Central memory CD8-positive, alpha-beta T cell (primary cell): Measurements from ENCODE around the gene FGB.

Source experiments
- ATAC-seq: fragments of 150-1000 bp; cut with Tn5 transposase; replicated peaks from 2 replicates; pipeline ENCODE4 v1.10.0; 2022; ENCODE audit warnings: mild to moderate bottlenecking, moderate FRiP score, moderate number of reproducible peaks; ENCODE audit not compliant: poor library complexity, severe bottlenecking; ENCODE audit errors: extremely low read depth
- DNase-seq, 2 donors: peaks; one replicate each; pipeline ENCODE4 v3.0.0; 2021; ENCODE audit warnings: low spot score in 2 of 2
- H3K27ac Mint-ChIP-seq: one replicate; pipeline ENCODE4 v1.8.0; 2022; ENCODE audit warnings: low read depth, mild to moderate bottlenecking, moderate library complexity, mixed read lengths
- H3K27me3 Mint-ChIP-seq: one replicate; pipeline ENCODE4 v1.8.0; 2022; ENCODE audit warnings: mixed read lengths
- H3K36me3 Mint-ChIP-seq: one replicate; pipeline ENCODE4 v1.8.0; 2022; ENCODE audit warnings: mild to moderate bottlenecking, moderate library complexity, mixed read lengths; ENCODE audit not compliant: insufficient read depth
- H3K4me1 Mint-ChIP-seq: one replicate; pipeline ENCODE4 v1.8.0; 2022; ENCODE audit warnings: mixed read lengths
- H3K4me3 Mint-ChIP-seq: one replicate; pipeline ENCODE4 v1.8.0; 2022; ENCODE audit warnings: mild to moderate bottlenecking, moderate library complexity, mixed read lengths
- H3K9me3 Mint-ChIP-seq: one replicate; pipeline ENCODE4 v1.8.0; 2022; ENCODE audit warnings: mixed read lengths

FGB gene

DNA sequence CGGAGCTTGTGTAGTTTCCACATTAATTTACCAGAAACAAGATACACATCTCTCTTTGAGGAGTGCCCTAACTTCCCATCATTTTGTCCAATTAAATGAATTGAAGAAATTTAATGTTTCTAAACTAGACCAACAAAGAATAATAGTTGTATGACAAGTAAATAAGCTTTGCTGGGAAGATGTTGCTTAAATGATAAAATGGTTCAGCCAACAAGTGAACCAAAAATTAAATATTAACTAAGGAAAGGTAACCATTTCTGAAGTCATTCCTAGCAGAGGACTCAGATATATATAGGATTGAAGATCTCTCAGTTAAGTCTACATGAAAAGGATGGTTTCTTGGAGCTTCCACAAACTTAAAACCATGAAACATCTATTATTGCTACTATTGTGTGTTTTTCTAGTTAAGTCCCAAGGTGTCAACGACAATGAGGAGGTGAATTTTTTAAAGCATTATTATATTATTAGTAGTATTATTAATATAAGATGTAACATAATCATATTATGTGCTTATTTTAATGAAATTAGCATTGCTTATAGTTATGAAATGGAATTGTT lies at the start of gene FGB:
Gene FGB (plus strand): TSS at position 315 of the 558 bp plus-strand sequence. CDS start 8 bp downstream, at position 323.
- ATAC-seq (no peak), DNase-seq (no peak)
- Mint-ChIP-seq H3K27me3 (peaks cover 35% of the 10 kb centered on the region), H3K9me3 (no peaks in the 10 kb centered on the region), H3K4me1 (no peaks in the 10 kb centered on the region), H3K27ac (no peak within 1 kb of the TSS), H3K36me3 (no peaks in the 10 kb centered on the region), H3K4me3 (no peak within 1 kb of the TSS)

DNA sequence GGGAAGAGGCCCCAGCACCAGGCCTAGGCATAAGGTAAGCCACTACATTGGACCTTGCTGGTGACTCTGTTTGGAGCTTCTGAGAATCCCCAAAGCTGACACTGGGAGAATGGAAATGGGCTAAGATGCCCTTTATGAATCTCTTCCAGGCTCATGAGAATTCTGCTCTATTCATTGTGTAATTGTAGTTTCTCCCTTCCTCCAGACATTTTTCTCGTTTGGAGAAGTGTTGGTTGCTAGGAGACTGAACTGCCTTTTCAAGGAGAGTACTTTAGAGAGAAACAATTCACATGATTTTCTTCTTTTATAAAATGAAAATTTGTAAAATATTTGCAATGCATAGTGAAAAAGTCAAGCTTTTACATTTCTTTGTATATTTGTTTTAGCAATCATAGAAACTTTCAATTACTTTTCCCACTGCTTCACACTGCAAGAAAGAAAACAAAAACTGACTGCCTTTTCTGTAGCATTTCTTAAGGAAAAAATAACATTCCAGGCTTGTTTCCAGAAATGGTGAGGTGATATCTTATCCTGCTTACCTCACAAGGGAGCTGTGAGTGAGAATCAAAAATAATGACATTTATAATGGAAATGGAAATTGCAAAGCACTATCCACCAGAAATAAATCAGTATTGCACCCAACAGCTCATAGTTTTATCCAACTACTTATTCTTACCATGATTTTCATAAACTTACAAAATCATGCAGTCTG lies 46.3 kb upstream of the FGB start:
- Mint-ChIP-seq H3K36me3 (no peaks in the 10 kb centered on the region), H3K4me1 (no peaks in the 10 kb centered on the region), H3K27ac (no peak overlapping the region), H3K27me3 (peaks cover 78% of the 10 kb centered on the region), H3K9me3 (no peaks in the 10 kb centered on the region), H3K4me3 (no peak overlapping the region)
- DNase-seq (no peak), ATAC-seq (no peak)

DNA sequence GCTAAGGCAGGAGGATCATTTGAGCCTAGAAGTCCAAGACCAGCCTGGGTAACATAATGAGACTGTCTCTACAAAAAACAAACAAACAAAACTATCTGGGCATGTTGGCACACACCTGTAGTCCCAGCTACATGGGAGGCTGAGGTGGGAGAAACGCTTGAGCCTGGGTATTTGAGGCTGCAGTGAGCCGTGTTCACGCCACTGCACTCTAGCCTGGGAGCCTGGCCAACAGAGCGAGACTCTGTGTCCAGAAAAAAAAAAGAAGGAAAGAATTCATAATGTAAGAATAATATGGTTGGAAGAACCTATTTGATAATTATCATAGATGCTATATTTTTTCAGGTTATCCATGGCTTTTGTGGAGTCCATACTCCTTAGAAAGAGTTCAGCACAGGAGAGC lies 45.2 kb upstream of the FGB start:
- Mint-ChIP-seq H3K9me3 (no peaks in the 10 kb centered on the region), H3K27ac (no peak overlapping the region), H3K36me3 (no peaks in the 10 kb centered on the region), H3K27me3 (peaks cover 76% of the 10 kb centered on the region), H3K4me1 (no peaks in the 10 kb centered on the region), H3K4me3 (no peak overlapping the region)
- no peak for DNase-seq
- ATAC-seq = no peak

DNA sequence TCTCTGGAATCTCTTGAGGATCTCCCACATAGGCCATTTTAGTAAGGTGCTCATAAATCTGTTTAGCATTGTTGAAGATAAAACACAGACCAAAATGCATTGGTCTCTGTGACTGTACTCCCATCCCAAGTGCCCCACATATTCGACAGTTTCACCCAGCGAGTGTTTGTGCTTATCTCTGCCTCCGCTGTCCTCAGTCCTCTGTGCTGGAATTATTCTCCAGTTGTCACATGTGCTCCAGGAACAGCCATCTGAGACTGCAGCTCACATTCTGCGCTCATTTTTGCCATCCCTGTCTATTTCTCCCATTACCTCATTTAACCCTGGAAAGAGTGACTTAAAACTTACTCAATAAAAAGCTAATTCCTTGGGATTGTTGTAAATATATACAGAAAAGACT lies 43.6 kb upstream of the FGB start:
- H3K36me3 Mint-ChIP-seq = no peaks in the 10 kb centered on the region
- ATAC-seq (no peak), DNase-seq (no peak)
- no peaks in the 10 kb centered on the region for H3K9me3 Mint-ChIP-seq
- no peaks in the 10 kb centered on the region for H3K4me1 Mint-ChIP-seq
- H3K27me3 Mint-ChIP-seq = peaks cover 72% of the 10 kb centered on the region
- H3K27ac Mint-ChIP-seq = no peak overlapping the region
- no peak overlapping the region for H3K4me3 Mint-ChIP-seq

DNA sequence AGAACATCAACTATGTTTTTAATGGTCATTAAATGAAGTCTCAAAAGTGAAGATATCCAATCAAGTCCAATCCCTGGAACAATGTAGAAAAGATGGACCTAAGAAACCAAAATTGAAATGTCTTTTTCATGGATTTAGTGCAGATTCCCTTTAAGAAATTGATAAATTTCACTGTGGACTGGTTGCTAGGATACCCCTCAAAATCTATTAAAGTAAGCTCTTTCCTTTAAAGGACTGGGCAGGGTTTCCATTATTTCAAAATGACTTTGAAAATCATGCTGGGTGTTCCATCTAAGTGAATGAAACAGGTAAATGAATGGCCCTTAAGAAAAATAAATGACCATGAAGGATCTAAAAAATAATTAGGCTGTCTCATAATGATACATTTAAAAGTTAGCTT lies 41.2 kb upstream of the FGB start:
- H3K27ac Mint-ChIP-seq = no peak overlapping the region
- no peaks in the 10 kb centered on the region for H3K4me1 Mint-ChIP-seq
- no peak for DNase-seq
- peaks cover 78% of the 10 kb centered on the region for H3K27me3 Mint-ChIP-seq
- no peak for ATAC-seq
- no peak overlapping the region for H3K4me3 Mint-ChIP-seq
- H3K36me3 Mint-ChIP-seq = no peaks in the 10 kb centered on the region
- H3K9me3 Mint-ChIP-seq = no peaks in the 10 kb centered on the region

DNA sequence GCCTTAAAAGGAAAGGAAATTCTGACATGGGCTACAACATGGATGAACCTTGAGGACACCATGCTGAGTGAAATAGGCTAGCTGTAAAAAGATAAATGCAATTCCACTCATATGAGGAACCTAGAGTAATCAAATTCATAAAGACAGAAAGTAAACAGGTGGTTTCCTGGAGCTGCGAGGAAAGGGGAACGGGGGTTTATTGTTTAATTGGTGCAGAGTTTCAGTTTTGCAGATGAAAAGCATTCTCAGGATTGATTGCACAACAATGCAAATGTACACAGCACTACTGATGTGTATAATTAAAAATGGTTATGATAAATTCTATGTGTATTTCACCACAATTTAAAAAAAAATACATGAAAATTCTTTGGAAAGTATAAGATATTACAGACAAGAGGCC lies 36.7 kb upstream of the FGB start:
- no peak overlapping the region for H3K4me3 Mint-ChIP-seq
- H3K4me1 Mint-ChIP-seq = no peaks in the 10 kb centered on the region
- H3K27ac Mint-ChIP-seq = no peak overlapping the region
- ATAC-seq (no peak), DNase-seq (no peak)
- H3K27me3 Mint-ChIP-seq = peaks cover 55% of the 10 kb centered on the region
- no peaks in the 10 kb centered on the region for H3K36me3 Mint-ChIP-seq
- H3K9me3 Mint-ChIP-seq = no peaks in the 10 kb centered on the region

DNA sequence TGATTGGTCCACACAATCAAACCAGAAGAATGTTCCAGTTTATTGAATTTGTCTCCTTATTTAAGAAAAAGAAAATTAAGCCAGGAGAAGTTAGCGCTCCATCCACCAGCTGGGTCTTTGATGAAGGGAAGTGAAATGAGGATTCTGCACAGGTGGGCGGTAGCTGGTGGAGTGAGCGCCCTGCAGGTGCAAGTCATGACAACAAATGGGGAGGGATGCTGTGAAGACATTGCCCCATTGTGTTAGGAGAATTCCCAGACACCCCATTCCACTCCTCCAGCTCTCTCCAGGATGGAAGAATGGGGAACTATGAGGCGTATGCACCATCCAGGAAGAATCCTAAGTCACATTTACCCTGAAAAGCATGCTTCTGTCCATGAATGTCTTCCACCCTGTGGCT lies 35.5 kb upstream of the FGB start:
- DNase-seq (no peak), ATAC-seq (no peak)
- Mint-ChIP-seq H3K36me3 (no peaks in the 10 kb centered on the region), H3K4me1 (no peaks in the 10 kb centered on the region), H3K9me3 (no peaks in the 10 kb centered on the region), H3K27me3 (peaks cover 49% of the 10 kb centered on the region), H3K27ac (no peak overlapping the region), H3K4me3 (no peak overlapping the region)

DNA sequence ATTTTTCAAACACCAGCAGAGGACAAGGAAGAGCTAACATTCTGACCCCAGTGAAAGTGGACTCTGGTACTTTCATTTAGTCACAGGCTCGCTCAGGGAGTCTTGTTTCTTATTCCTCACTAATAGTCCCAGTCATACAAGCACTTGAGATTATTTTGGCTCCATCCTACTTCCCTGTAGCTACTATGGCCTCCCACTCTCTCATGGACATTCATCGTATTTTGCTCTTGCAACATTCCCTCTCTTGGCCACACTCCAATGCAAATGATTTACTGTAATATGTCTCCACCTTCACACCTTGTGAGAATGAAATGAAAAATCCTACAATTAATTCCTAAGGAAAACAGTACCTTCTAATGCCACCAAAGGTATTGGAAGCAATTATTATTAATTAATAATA lies 33.9 kb upstream of the FGB start:
- H3K27ac Mint-ChIP-seq = no peak overlapping the region
- no peak for DNase-seq
- no peak overlapping the region for H3K4me3 Mint-ChIP-seq
- peaks cover 36% of the 10 kb centered on the region for H3K27me3 Mint-ChIP-seq
- no peak for ATAC-seq
- H3K4me1 Mint-ChIP-seq = no peaks in the 10 kb centered on the region
- H3K36me3 Mint-ChIP-seq = no peaks in the 10 kb centered on the region
- no peaks in the 10 kb centered on the region for H3K9me3 Mint-ChIP-seq

DNA sequence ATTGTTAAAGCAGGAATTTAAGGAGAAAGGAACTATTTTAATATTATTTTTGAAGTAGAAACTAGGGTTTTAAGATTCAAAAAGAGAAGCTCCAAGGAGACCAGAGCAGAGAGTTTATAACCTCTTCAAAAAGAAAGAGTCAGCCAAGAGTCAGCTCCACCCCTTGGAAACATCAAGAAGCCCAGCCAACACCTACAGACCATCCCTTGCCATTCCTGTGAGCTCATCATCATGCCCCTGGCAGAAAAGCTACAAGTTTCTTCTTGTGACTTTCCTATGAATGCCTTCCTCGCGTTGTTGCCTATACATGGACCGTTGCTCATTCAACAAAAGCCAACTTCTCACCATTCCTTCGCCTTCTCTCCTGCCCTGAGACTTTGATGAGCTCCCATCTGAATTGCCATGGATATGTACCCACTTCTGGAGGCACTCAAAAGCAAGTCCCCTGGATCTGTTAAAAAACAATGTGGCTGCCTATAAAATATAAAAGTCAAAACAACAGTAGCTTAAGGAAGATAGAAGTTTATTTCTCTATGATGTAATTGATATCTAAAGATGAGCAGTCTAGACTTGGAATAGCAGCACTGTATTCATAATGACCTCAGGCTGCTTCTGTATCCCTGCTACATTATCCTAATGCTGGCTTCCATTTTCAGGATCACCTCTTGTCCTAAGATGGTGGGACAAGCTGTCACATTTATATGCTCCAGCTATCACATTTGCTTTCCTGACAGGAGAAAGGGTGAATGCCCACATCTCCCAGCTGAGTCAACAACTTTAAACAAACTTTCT lies 32.9 kb upstream of the FGB start:
- H3K27ac Mint-ChIP-seq = no peak overlapping the region
- ATAC-seq (no peak), DNase-seq (no peak)
- H3K36me3 Mint-ChIP-seq = no peaks in the 10 kb centered on the region
- no peaks in the 10 kb centered on the region for H3K9me3 Mint-ChIP-seq
- no peaks in the 10 kb centered on the region for H3K4me1 Mint-ChIP-seq
- no peak overlapping the region for H3K4me3 Mint-ChIP-seq
- peaks cover 27% of the 10 kb centered on the region for H3K27me3 Mint-ChIP-seq

DNA sequence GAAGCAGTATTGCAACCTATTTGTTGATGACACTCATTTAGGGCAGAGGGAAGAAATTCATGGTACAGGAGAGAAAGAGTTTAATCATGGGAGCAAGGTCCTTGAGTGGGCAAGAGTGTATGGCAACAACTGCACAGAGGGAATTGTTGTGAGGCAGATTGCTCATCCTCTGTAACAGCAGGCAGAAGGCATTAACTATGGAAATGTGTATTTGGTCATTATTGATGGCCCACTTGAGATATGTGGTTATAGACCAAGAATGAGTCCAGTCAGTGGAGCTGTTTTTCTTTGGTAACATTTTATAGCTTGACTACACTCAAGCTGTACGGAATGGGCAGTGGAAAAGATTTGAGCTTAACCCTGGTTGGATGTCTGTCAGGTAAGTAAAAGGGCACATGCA lies 28.5 kb upstream of the FGB start:
- no peaks in the 10 kb centered on the region for H3K27me3 Mint-ChIP-seq
- H3K4me1 Mint-ChIP-seq = no peaks in the 10 kb centered on the region
- no peaks in the 10 kb centered on the region for H3K9me3 Mint-ChIP-seq
- peaks cover 23% of the 10 kb centered on the region for H3K36me3 Mint-ChIP-seq
- DNase-seq (no peak), ATAC-seq (no peak)
- H3K27ac Mint-ChIP-seq = peak overlapping the region; percentile 85
- no peak overlapping the region for H3K4me3 Mint-ChIP-seq

DNA sequence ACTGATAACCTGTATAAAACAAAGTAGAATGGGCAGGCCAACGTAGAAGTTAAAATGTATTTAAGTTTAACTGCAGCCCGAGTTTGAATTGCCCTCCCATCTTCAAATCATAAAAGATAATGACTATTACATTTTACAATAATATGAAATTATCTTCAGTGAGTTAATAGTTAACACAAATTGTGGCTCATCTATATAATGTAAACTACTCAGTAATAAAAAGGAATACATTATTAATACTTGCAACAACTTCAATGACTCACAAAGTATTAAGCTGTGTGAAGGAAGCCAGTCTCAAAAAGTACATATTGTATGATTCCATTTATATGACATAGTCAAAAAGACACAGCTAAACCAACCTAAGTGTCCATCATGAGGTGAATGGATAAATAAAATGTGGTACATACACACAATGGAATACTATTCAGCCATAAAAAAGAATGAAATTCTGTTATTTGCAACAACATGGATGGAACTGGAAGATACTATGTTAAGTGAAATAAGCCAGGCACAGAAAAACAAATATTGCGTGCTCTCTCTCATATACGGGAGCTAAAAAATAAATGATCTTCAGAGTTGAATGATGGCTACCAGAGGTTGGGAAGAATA lies 20.4 kb upstream of the FGB start:
- Mint-ChIP-seq H3K4me1 (peaks cover 6% of the 10 kb centered on the region), H3K27me3 (no peaks in the 10 kb centered on the region), H3K9me3 (no peaks in the 10 kb centered on the region), H3K27ac (no peak overlapping the region), H3K4me3 (no peak overlapping the region), H3K36me3 (peaks cover 58% of the 10 kb centered on the region)
- ATAC-seq = no peak
- DNase-seq = no peak

DNA sequence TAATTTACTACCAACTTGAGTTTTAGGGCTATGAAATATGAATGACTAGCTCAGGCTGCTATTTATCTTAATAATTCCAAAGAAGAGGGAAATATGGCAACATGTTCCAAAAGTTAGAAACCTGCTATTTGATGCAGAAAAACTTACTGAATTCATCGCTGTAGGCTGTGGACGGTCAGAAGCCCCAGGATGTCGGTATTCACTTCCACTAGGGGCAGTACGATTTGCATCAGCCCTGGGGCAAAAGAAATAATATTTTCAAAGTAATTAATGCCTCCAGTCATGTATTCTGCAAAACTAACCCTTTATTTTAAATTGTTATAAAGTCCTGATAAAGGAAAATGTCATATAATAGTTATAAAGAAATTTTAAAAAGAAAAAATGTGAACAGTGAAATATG lies 17.1 kb upstream of the FGB start:
- Mint-ChIP-seq H3K27ac (no peak overlapping the region), H3K4me1 (peaks cover 28% of the 10 kb centered on the region), H3K4me3 (no peak overlapping the region), H3K27me3 (no peaks in the 10 kb centered on the region), H3K36me3 (peaks cover 46% of the 10 kb centered on the region), H3K9me3 (no peaks in the 10 kb centered on the region)
- DNase-seq (no peak), ATAC-seq (no peak)
